Measurements from ENCODE around the gene SLC66A3. TPM values are rescaled to one million over a fixed set of nuclear protein-coding genes. Genes with fewer than 3 reads are reported as not detected.

SLC66A3 gene
- polyA plus RNA-seq, 3 donors, result 21.9 to 25.0 (median 25.0) TPM

DNA sequence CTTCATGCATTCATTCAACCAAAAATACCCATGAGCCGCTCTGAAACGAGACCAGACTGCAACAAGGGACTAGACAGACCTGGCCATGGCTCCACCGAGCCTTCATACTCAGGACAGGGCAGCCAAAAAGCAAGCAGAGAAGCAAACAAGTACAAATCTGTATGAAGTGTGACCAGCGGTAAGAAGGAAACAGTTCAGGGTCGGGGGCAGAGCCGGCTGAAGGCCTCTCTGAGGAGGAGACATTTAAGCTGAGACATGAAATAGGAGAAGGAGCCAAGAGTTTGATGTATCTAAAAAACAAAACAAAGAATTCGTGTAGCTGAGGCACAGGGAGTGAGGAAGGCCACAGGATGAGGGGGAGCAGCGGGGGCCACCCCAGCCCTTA is 21.3 kb upstream of the SLC66A3 start:
- no peak for DNase-seq (ENCODE audit: low read depth in 3 of 3, low spot score in 2 of 3)

DNA sequence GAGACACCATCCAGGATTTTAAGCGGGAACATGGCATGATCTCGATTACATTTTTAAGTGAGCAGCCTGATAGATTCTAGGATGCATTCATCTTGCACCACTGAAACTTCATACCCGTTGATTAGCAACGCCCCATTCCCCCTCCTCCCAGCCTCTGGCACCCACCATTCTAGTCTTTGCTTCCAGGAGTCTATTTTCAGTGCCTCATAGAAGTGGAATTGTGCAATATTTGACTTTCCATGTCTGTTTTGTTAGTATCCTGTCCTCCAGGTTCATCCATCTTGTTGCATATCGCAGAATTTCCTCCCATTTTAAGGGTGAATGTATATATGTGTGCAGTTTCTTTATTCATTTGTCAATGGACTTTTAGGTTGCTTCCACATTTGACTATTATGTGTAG is 20.9 kb upstream of the SLC66A3 start:
- DNase-seq (ENCODE audit: low read depth in 3 of 3, low spot score in 2 of 3), result no peak

GRCh38 chr2:11140492-11140891 is 14.8 kb upstream of the SLC66A3 start:
- DNase-seq (ENCODE audit: low read depth in 3 of 3, low spot score in 2 of 3), result no peak

DNA sequence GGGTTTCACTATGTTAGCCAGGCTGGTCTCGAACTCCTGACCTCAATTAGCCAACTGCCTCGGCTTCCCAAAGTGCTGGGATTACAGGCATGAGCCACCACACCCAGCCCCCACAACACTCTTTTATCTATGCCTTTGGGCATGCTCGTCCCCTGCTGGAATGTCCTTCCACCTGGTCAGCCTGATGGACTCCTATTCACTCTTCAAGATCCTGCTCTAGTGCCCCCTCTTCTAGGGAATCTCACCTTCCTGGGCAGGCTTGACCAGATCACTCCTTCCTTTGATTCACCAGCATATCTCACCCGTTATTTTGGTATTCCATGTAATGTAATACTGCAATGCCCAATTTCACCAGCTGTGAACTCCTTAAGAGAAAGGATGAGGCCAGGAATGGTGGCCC is 13.9 kb upstream of the SLC66A3 start:
- no peak for DNase-seq (ENCODE audit: low read depth in 3 of 3, low spot score in 2 of 3)

- no peak for DNase-seq (ENCODE audit: low read depth in 3 of 3, low spot score in 2 of 3)
Measured at GRCh38 chr2:11142330-11142729, 12.9 kb upstream of the SLC66A3 start.

DNA sequence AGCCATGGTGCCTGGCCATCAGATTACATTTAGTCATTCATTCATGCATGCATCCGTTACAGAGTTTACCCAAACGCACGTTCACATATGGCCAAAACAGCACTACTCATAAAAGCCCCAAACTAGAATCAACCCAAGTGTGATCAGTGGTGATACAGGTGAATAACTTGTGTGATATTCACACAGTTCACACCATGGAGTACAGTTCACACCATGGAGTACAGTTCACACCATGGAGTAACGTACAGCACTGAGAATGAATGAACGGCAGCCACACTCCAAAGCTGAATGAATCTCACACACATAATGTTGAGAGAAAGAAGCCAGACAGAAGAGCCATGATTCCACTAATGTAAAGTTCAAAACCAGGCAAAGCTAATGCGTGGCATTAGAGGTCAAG is 12.3 kb upstream of the SLC66A3 start:
- no peak for DNase-seq (ENCODE audit: low read depth in 3 of 3, low spot score in 2 of 3)

DNA sequence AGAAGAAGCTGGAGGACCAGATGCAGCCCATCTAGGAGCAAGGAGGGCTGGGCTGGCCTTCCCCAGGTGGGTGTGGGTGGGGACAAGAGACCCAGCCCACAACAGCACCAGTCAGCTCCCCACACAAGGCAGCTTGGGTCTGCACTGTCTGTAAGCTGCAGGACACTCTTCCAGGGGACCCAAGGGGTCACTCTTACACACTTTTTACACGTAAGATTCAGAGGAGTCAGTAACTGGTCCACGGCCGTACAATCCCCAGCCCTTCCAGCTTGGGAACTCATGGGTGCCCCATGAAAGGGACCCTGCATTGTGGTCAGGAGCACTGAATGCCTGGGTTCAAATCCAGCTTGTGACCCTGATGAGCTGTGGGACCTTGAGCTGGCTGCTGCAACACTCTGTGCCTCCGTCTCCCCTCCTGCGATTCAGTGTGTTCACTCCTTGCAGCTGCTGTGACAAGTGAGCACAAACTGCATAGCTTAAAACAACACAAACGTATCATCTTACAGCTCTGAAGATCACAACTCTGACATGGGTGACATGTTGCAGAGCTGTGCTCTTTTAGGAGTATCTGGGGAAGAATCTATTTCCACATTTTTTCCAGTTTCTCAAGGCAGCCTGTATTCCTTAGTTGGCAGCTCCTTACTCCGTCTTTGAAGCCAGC is 11.1 kb upstream of the SLC66A3 start:
- DNase-seq (ENCODE audit: low read depth in 3 of 3, low spot score in 2 of 3), result no peak

GRCh38 chr2:11144738-11145079 is 10.6 kb upstream of the SLC66A3 start:
- no peak for DNase-seq (ENCODE audit: low read depth in 3 of 3, low spot score in 2 of 3)

GRCh38 chr2:11145350-11145749 is 9.9 kb upstream of the SLC66A3 start:
- no peak for DNase-seq (ENCODE audit: low read depth in 3 of 3, low spot score in 2 of 3)

GRCh38 chr2:11146076-11146475 is 9.2 kb upstream of the SLC66A3 start:
- DNase-seq (ENCODE audit: low read depth in 3 of 3, low spot score in 2 of 3), result no peak

- DNase-seq (ENCODE audit: low read depth in 3 of 3, low spot score in 2 of 3), result no peak
Measured at GRCh38 chr2:11147263-11147662, 8.0 kb upstream of the SLC66A3 start.

DNA sequence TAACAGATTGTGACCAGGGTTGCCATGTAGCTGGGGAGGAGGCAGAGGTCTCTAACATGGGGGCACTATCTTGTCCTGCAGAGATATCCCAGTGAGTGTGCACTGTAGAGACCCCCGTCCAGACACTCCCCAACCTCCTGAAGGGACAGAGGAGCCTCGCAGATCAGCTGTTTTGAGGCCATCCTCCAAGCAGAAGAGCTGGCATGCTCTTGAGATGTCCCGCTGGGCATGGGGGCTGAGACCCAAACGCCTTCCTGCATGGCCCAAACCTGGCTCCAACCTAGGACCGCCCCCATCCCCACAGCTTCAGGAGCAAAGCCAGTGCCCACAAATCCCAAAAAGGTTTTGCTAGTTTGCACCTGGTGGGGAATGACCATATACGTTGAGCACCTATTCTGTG is 2.7 kb upstream of the SLC66A3 start:
- DNase-seq (ENCODE audit: low read depth in 3 of 3, low spot score in 2 of 3), result no peak

DNA sequence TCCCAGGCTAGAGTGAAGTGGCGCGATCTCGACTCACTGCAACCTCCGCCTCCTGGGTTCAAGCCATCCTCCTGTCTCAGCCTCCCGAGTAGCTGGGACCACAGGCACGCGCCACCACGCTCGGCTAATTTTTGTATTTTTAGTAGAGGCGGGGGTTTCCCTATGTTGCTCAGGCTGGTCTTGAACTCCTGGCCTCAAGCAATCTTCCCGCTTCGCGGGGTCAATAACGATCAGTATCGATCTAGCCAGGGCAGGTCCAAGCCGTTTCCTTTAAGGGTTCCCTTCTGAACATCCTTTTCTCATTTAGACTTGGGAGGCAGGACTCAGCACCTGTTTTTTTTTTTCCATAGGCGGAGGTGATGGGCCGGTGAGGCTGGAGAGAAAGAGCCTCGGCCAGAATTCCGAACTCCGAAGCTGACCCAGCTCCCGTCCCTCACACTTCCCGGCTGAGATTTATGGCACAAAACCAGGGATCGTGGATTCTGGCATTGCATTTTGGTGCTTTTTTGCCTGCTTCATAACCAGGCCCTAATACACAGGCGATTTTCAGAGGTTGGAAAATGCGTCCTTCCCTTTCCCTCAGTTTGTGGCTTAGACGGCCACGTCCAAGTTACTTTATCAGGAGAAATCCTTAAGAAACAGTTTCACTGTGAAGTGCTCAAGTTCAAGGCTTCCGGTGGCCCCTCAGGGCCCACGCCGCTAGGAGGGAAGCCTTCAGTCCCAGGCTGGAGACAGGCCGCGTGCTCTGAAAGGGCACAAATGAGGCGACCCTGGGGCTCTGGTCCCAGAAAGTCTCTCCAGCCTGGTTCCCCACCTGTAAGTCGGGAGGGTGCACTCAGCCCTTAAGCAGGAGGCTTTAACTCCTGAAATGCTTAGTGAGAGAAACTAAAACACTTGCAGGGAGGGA is 998 bp upstream of the SLC66A3 start:
- DNase-seq (ENCODE audit: low read depth in 3 of 3, low spot score in 2 of 3), result no peak

DNA sequence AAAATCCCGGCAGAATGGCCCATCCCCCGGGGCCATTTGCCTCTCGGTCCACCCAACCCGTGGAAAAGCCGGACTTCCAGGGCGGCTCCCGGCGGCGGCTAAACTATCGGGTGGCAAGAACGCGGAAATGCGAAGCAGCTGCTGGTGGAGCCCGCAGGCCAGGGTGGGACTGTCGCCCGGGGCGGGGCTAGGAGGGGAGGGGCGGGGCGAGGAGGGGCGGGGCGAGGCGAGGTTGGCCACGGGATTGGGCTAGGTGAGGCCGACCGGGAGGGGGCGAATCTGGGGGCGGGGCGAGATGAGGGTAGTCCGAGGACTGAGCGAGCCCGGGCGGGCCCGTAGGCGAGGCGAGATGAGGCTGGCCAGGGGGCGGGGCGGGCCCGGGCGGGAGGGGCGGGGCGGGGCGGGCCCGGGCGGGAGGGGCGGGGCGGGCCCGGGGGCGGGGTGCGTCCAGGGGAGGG is 315 bp upstream of the SLC66A3 start:
- DNase-seq (ENCODE audit: low read depth in 3 of 3, low spot score in 2 of 3), result peak; percentile 74 to 85 (median 85)

GRCh38 chr2:11156396-11157075 is 1.3 kb downstream of the SLC66A3 start:
- no peak for DNase-seq (ENCODE audit: low read depth in 3 of 3, low spot score in 2 of 3)

DNA sequence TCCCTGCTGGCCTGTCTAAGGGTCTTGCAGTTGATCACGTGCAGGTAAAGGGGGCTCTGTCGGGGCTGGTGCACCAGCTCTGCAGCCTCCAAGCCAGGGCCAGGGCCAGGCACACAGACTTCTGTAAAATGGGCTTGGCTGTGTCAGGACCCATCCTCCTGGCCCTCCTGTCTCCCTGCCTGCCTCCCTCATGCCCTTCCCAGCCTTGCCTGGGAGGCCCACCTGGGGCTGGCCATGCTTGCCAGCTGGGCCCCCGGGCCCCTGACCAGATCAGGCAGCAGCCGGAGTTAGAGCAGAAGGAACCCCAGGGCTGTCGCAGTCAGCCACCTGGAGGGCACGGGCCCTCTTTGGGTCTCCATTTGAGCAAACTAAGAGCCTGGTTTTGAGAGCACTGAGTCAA is 2.0 kb downstream of the SLC66A3 start:
- no peak for DNase-seq (ENCODE audit: low read depth in 3 of 3, low spot score in 2 of 3)

DNA sequence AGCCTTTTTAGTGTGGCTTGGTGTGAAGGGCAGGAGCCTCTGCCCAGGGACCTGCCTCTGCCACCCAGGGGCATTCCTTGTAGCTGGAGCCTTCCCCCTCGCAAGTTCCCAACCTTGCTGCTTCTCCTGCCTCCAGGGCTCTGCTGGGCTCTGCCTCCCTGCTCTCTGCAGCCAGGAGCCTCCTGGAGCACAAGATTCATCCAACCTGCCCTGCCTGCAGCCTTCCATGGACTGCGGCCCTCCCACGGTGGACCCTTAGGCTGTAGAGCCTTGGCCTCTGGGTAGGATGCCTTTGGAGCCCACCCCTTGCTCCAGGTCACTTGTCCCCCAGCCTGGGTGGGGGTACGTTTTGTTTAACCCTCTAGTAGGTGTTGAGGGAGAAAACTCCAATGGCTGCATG is 2.5 kb downstream of the SLC66A3 start:
- no peak for DNase-seq (ENCODE audit: low read depth in 3 of 3, low spot score in 2 of 3)

DNA sequence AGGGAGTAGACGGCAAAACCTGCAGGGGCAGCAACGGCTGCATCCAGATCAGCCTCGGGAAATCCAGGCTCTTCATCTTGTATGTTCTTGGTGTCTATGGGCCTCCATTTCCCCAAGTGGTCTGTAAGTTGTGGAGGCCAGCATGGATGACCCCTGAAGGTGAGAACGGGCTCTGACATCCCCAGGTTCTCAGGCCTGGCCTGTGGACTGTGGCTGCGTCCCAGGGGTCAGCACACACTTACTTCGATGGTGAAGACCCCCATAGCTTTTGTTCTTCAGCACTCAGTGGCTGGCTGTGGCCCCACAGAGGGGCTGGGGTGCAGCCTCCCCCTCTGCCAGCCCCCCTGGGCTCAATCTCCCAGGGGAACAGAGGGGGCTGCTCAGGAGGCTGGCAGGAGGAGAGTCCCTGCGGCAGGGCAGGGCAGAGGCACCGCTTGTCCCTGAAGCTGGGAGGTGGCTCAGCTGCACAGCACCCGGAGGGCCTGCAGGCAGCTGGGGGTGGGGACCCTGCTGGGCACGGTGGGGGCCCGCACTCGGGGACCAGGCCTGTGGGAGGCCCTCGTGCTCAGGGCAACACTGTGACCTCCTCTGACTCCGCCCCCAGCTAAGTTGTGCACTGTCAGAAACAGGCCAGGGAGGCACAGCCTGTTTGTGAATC is 3.8 kb downstream of the SLC66A3 start:
- no peak for DNase-seq (ENCODE audit: low read depth in 3 of 3, low spot score in 2 of 3)

DNA sequence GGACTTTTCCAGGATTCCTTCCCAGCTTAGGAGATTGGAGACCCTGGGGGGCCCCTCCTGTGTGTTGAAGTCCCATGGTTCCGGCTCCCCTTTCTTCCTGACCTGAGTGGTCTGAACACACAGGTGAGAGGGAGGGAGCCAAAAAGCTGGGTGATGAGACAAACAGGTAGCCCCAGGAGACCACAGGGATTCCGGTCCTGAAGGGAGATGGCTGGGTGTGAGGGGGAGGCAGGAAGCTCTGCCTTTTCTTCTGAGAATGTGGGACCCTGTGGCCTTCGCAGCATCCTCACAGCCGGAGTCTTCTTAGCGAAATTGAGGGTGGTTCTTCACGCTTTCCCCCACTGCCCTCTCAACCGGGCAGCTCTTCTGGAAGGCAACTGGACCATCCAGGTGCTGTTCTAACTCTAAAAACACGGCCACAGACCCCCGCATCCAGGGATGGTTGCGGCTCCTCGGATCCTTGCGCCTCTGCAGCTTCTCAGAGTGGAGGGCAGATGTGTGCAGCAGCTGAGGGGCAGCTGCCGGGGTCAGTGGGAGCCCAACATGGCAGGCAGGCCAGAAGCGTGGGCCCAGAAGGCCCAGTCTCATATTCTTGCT is 4.4 kb downstream of the SLC66A3 start:
- DNase-seq (ENCODE audit: low read depth in 3 of 3, low spot score in 2 of 3), result no peak

DNA sequence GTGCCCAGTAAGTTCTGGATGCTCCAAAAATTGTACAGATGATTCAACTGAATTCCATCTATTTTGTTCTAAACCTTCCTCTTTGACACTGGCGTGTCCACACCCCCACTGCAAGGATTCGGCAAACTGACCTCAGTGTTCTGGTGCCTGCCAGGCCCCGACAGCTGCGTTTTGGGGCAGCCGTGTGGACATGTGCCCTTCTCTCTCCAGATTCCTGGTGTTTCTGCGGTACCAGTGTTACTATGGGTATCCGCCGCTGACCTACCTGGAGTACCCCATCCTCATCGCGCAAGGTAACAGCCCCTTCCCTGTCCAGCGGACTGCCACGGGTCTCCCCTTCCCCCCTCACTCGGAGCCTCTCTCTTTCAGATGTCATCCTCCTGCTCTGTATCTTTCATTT is 5.0 kb downstream of the SLC66A3 start:
- no peak for DNase-seq (ENCODE audit: low read depth in 3 of 3, low spot score in 2 of 3)

All from right renal cortex interstitium (tissue), 3 donors.